Measurements from ENCODE around the gene CDHR2.
"Not testable (repeated sequence)": the region's sequence is repeated elsewhere in the genome, so short reads cannot be mapped to it uniquely, and the experiment has no call there.

The CDHR2 gene

GRCh38 chr5:176597417-176598389, 48.6 kb downstream of the CDHR2 start:
- DNase-seq, result no peak

- DNase-seq, result not testable (repeated sequence)
These were observed 50.7 kb downstream of the CDHR2 start for GRCh38 chr5:176599749-176600430.

- DNase-seq, result no peak
These were observed 52.9 kb downstream of the CDHR2 start for GRCh38 chr5:176601901-176602482.

GRCh38 chr5:176603091-176603490, 53.9 kb downstream of the CDHR2 start:
- no peak for DNase-seq

- no peak for DNase-seq
These were observed 56.9 kb downstream of the CDHR2 start for GRCh38 chr5:176606032-176606431.

- DNase-seq, result no peak
These were observed 57.7 kb downstream of the CDHR2 start for GRCh38 chr5:176606875-176607274.

- no peak for DNase-seq
These were observed 59.1 kb downstream of the CDHR2 start for GRCh38 chr5:176608142-176608705.

GRCh38 chr5:176608937-176609723, 60.0 kb downstream of the CDHR2 start:
- DNase-seq, result no peak

- peak; percentile 51 for DNase-seq
These were observed 60.7 kb downstream of the CDHR2 start, which contains the start of gene GPRIN1 for GRCh38 chr5:176609724-176610434. Gene GPRIN1, minus strand, starts transcription at chr5:176610156. Its CDS starts 10,322 bp downstream, at chr5:176599834.

- no peak for DNase-seq
These were observed 61.3 kb downstream of the CDHR2 start for GRCh38 chr5:176610435-176610773.

GRCh38 chr5:176611435-176611834, 62.3 kb downstream of the CDHR2 start:
- no peak for DNase-seq

GRCh38 chr5:176612008-176612407, 62.9 kb downstream of the CDHR2 start:
- no peak for DNase-seq

- no peak for DNase-seq
These were observed 63.7 kb downstream of the CDHR2 start for GRCh38 chr5:176612855-176613254.

GRCh38 chr5:176614805-176615478, 65.8 kb downstream of the CDHR2 start:
- no peak for DNase-seq

- no peak for DNase-seq
These were observed 67.4 kb downstream of the CDHR2 start for GRCh38 chr5:176616511-176616910.

- DNase-seq, result no peak
These were observed 69.6 kb downstream of the CDHR2 start for GRCh38 chr5:176618783-176619182.

GRCh38 chr5:176619203-176619568, 70.0 kb downstream of the CDHR2 start:
- peak; percentile 41 for DNase-seq

GRCh38 chr5:176619569-176620332, 70.6 kb downstream of the CDHR2 start:
- peak; percentile 36 for DNase-seq

- DNase-seq, result no peak
These were observed 71.3 kb downstream of the CDHR2 start for GRCh38 chr5:176620333-176620981.
